GM21367 (cell line): ENCODE results near the gene PRSS27.

Source experiments
- ATAC-seq: cut with Tn5 transposase; IDR thresholded peaks from one replicate; pipeline ENCODE4 v1.9.1; 2021; ENCODE audit not compliant: unreplicated experiment

PRSS27 gene

DNA sequence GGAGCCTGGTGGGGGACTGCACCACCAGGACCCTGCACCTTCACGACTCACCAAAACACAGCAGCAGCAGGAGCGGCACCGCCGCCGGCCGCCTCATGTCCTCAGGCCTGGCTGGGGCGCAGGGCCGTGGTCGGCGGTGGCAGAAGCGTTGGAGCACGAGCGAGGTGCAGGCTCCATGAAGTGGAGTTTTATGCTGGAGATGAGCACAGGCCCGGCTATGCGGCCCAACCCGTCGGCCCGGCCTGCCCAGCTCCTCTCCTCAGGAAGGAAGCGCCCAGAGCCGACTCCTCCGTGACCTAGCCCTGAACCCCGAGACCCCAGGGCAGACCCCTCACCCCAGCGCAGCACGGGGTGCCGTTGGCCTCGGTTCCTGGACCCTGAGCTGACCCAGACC is at the start of gene PRSS27:
TSS of gene PRSS27 (minus strand) at position 161 of the 394 bp plus-strand sequence. CDS start at position 97, 64 bp downstream.
- ATAC-seq, result no peak

DNA sequence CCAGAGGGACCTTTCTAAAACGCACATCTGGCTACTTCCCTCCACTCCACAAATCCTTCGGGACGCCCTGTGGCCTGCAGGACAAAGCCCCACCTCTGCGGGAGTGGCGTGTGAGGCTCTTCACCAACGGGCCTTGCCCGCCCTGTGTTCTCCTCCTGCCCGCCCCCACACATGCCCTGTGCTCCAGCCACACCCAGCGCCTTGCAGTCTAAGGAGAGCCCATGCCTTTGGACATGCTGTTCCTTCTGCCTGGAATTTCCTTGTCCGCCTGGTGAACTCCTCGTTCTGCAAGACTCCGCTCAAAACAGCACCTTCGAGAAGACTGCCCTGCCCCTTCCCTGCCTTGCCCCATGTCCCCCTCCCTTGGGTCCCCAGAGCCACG is 49.6 kb upstream of the PRSS27 start:
- no peak for ATAC-seq

GRCh38 chr16:2769100-2769529 is 49.1 kb upstream of the PRSS27 start:
- ATAC-seq, result no peak

DNA sequence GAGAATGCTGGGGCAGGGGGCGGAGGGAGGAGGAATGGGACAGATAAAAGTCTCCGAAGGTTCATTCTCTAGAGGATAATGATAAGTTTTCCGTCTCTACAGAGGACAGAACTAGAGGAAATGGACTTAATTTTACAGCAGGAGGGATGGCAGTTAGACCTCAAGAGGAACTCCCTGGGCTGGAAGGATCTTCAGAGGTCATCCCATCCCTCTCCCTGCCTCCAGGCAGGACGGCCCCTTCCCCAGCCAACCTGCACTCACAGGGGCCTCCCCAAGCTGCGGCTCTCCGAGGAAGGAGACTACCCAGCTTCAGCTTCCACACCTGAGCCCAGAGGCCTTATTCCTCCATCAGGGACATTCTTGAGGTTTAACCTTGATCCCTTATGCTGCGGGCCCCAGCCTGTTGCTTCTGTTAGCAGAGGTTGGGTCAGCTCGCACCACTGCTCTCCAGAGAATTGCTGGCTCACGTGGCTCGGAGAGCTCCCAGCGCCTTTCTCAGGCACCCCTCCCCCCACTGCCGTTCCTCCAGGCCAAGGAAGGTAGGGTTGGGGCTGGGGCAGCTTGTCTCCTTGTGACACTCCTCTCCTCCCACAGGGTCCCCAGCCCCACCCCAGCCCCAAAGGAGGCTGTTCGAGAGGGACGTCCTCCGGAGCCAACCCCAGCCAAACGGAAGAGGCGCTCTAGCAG is 48.5 kb upstream of the PRSS27 start:
- ATAC-seq, result no peak

- ATAC-seq, result no peak
Measured at GRCh38 chr16:2767891-2768290, 47.9 kb upstream of the PRSS27 start.

DNA sequence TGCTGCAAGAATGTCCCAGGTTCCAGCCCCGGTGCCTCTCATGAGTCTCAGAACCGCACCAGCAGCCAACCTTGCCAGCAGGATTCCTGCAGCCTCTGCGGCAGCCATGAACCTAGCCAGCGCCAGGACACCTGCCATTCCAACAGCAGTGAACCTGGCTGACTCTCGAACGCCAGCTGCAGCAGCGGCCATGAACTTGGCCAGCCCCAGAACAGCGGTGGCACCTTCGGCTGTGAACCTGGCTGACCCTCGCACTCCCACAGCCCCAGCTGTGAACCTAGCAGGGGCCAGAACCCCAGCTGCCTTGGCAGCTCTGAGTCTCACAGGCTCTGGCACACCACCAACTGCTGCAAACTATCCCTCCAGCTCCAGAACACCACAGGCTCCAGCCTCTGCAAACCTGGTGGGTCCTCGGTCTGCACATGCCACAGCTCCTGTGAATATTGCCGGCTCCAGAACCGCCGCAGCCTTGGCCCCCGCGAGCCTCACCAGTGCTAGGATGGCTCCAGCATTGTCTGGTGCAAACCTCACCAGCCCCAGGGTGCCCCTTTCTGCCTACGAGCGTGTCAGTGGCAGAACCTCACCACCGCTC is 47.2 kb upstream of the PRSS27 start:
- ATAC-seq, result no peak

GRCh38 chr16:2766430-2767139 is 46.6 kb upstream of the PRSS27 start:
- ATAC-seq, result no peak

GRCh38 chr16:2765462-2766404 is 45.7 kb upstream of the PRSS27 start:
- ATAC-seq, result no peak

DNA sequence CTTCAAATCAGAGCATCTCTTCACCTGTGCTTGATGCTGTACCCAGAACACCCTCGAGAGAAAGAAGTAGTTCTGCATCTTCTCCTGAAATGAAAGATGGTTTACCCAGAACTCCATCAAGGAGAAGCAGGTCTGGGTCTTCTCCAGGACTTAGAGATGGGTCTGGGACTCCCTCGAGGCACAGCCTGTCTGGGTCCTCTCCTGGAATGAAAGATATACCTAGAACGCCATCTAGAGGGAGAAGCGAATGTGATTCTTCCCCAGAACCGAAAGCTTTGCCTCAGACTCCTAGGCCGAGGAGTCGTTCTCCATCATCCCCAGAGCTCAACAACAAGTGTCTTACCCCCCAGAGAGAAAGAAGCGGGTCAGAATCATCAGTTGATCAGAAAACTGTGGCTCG is 44.7 kb upstream of the PRSS27 start:
- ATAC-seq, result no peak

GRCh38 chr16:2763173-2763572 is 43.1 kb upstream of the PRSS27 start:
- ATAC-seq, result no peak

- ATAC-seq, result no peak
Measured at GRCh38 chr16:2762711-2763110, 42.7 kb upstream of the PRSS27 start.

GRCh38 chr16:2761886-2762583 is 42.0 kb upstream of the PRSS27 start:
- ATAC-seq, result no peak

GRCh38 chr16:2761472-2761871 is 41.4 kb upstream of the PRSS27 start:
- ATAC-seq, result no peak

GRCh38 chr16:2757344-2757743 is 37.3 kb upstream of the PRSS27 start:
- no peak for ATAC-seq

DNA sequence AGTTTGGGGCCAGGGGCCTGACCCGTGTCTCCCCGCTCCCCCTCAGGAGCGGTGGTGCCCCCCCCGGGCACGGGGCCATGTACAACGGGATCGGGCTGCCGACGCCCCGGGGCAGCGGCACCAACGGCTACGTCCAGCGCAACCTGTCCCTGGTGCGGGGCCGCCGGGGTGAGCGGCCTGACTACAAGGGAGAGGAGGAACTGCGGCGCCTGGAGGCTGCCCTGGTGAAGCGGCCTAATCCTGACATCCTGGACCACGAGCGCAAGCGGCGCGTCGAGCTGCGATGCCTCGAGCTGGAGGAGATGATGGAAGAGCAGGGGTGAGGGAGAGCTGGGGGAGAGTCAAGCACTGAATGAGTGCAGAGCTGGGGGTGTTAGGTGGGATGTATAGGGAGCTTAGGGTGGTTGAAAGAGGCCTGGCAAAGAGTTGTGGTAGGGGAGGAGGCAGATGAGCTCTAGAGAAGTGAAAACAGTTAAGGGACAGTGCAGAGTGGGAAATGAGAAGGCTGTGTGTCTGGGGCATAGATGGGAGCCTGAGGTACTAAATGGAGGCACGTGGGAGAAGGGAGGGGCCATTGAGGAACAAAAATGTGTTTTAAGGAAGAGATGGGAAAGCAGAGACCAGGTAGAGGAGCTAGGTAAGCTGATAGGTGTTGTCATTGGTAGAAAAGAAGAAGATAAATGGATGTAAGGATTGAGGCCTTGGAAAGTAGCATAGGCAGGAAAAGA is 36.4 kb upstream of the PRSS27 start:
- no peak for ATAC-seq

DNA sequence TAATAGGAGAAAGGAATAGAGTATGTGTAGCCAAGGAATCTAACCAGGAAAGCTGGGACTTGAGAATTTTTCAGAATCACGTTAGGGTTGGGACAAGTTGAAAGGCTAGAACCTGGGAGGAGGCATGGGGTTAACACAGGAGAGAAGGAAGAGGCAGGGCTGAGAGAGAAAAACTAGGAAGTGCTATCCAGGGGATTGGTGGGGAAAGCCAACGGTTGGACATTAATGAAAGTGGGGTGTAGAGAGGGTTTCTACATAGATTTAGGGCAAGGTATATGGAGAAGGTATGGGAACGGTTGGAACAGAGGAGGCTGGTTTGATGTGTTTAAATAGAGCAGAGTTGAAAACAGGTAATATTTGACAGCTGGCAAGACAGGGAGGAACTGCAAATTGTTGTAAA is 35.1 kb upstream of the PRSS27 start:
- no peak for ATAC-seq

- no peak for ATAC-seq
Measured at GRCh38 chr16:2753733-2754020, 33.7 kb upstream of the PRSS27 start.

GRCh38 chr16:2752850-2753732 is 33.1 kb upstream of the PRSS27 start:
- ATAC-seq, result peak; percentile 21
